Neural cell (in vitro differentiated cells): ENCODE data around the gene JMJD8. TPM values are rescaled to one million over a fixed set of nuclear protein-coding genes. Genes with fewer than 3 reads are reported as not detected.

Experiments used
- H2AFZ ChIP-seq: fragments of 200-600, 300-800 bp; sonication (generic), shearing (Covaris generic); 2 replicates; pipeline ENCODE4 v1.6.0; 2014; ENCODE audit warnings: low read depth, mild to moderate bottlenecking, antibody characterized with exemption, low read length, moderate library complexity
- H3F3A ChIP-seq: fragments of 200-600 bp; shearing (Covaris generic); 2 replicates; pipeline ENCODE4 v1.6.1; 2016; ENCODE audit warnings: mild to moderate bottlenecking, moderate library complexity, mixed read lengths, antibody characterized with exemption, low read length; ENCODE audit not compliant: insufficient read depth, poor library complexity, severe bottlenecking
- H3K27ac ChIP-seq: fragments of 200-600, 300-800 bp; sonication (generic), shearing (Covaris generic); 2 replicates; pipeline ENCODE4 v1.5.1; 2014; ENCODE audit warnings: mild to moderate bottlenecking, low read length, moderate library complexity
- H3K27me3 ChIP-seq: fragments of 300-800, 200-600 bp; sonication (generic), shearing (Covaris generic); 2 replicates; pipeline ENCODE4 v1.6.0; 2014; ENCODE audit warnings: mild to moderate bottlenecking, low read depth, low read length, moderate library complexity; ENCODE audit not compliant: insufficient read depth
- H3K36me3 ChIP-seq: fragments of 300-800, 200-600 bp; sonication (generic), shearing (Covaris generic); 2 replicates; pipeline ENCODE4 v1.5.1; 2014; ENCODE audit warnings: mild to moderate bottlenecking, antibody characterized with exemption, low read length, moderate library complexity; ENCODE audit not compliant: insufficient read depth
- H3K4me2 ChIP-seq: fragments of 300-800, 200-600 bp; sonication (generic), shearing (Covaris generic); 2 replicates; pipeline ENCODE4 v1.6.0; 2014; ENCODE audit warnings: mild to moderate bottlenecking, low read length
- H3K4me3 ChIP-seq: fragments of 300-800, 200-600 bp; sonication (generic), shearing (Covaris generic); 2 replicates; pipeline ENCODE4 v1.5.1; 2014; ENCODE audit warnings: mild to moderate bottlenecking, low read length, moderate library complexity
- H3K79me2 ChIP-seq: fragments of 200-600 bp; shearing (Covaris generic); replicated peaks from 2 replicates; pipeline ENCODE4 v1.6.0; 2014; ENCODE audit warnings: mild to moderate bottlenecking, low read length, moderate library complexity; ENCODE audit not compliant: insufficient read depth
- H3K9ac ChIP-seq: fragments of 300-800, 200-600 bp; sonication (generic), shearing (Covaris generic); 2 replicates; pipeline ENCODE4 v1.6.1; 2016; ENCODE audit warnings: mild to moderate bottlenecking, low read length, mixed read lengths
- H3K9me2 ChIP-seq: fragments of 200-600 bp; shearing (Covaris generic); 2 replicates; pipeline ENCODE4 v1.6.1; 2016; ENCODE audit warnings: mild to moderate bottlenecking, low read length, mixed read lengths; ENCODE audit not compliant: insufficient read depth
- H3K9me3 ChIP-seq: fragments of 200-600, 300-800 bp; sonication (generic), shearing (Covaris generic); 2 replicates; pipeline ENCODE4 v1.6.1; 2016; ENCODE audit warnings: mild to moderate bottlenecking, mixed run types, low read length, moderate library complexity, mixed read lengths
- H4K20me1 ChIP-seq: fragments of 200-600 bp; shearing (Covaris generic); 2 replicates; pipeline ENCODE4 v1.6.1; 2016; ENCODE audit warnings: mild to moderate bottlenecking, mixed run types; ENCODE audit not compliant: insufficient read depth
- CTCF ChIP-seq: fragments of 450-650 bp; IDR thresholded peaks from 2 replicates; pipeline ENCODE4 v1.5.1; 2014; ENCODE audit warnings: antibody characterized with exemption, mild to moderate bottlenecking, moderate library complexity; ENCODE audit not compliant: poor library complexity, severe bottlenecking
- EP300 ChIP-seq: fragments of 450-650 bp; conservative IDR thresholded peaks from 2 replicates; pipeline ENCODE4 v1.6.1; 2014; ENCODE audit warnings: antibody characterized with exemption, mild to moderate bottlenecking, moderate library complexity; ENCODE audit not compliant: poor library complexity, severe bottlenecking
- EZH2 ChIP-seq: fragments of 200-600, 300-800 bp; shearing (Covaris generic), sonication (generic); IDR thresholded peaks from 2 replicates; pipeline ENCODE4 v1.6.1; 2014; ENCODE audit warnings: antibody characterized with exemption, low read length, borderline replicate concordance, mild to moderate bottlenecking; ENCODE audit not compliant: insufficient read depth, poor library complexity, severe bottlenecking
- MXI1 ChIP-seq: fragments of 450-650 bp; conservative IDR thresholded peaks from 2 replicates; pipeline ENCODE4 v1.6.1; 2014; ENCODE audit warnings: antibody characterized with exemption, mild to moderate bottlenecking; ENCODE audit not compliant: poor library complexity, severe bottlenecking
- POLR2AphosphoS5 ChIP-seq: IDR thresholded peaks from 2 replicates; pipeline ENCODE4 v1.6.1; 2012
- RAD21 ChIP-seq: fragments of 450-650 bp; conservative IDR thresholded peaks from 2 replicates; pipeline ENCODE4 v1.6.1; 2014; ENCODE audit warnings: antibody characterized with exemption, mild to moderate bottlenecking, moderate library complexity
- REST ChIP-seq: IDR thresholded peaks from 2 replicates; pipeline ENCODE4 v1.6.1; 2012; ENCODE audit warnings: borderline replicate concordance
- SMC3 ChIP-seq: fragments of 450-650 bp; conservative IDR thresholded peaks from 2 replicates; pipeline ENCODE4 v1.6.1; 2014; ENCODE audit warnings: antibody characterized with exemption, mild to moderate bottlenecking, moderate library complexity; ENCODE audit not compliant: poor library complexity
- TAF1 ChIP-seq: IDR thresholded peaks from 2 replicates; pipeline ENCODE4 v1.6.1; 2012; ENCODE audit warnings: low read depth
- polyA plus RNA-seq: library from polyadenylated mRNA; depleted of rRNA; stranded (reverse); fragments of >200 nt; gene quantifications from 2 replicates; pipeline ENCODE4 v1.2.3, GENCODE V29; 2014

Gene JMJD8
- polyA plus RNA-seq, 1 donor from 2014 or later: 44.7 TPM

DNA sequence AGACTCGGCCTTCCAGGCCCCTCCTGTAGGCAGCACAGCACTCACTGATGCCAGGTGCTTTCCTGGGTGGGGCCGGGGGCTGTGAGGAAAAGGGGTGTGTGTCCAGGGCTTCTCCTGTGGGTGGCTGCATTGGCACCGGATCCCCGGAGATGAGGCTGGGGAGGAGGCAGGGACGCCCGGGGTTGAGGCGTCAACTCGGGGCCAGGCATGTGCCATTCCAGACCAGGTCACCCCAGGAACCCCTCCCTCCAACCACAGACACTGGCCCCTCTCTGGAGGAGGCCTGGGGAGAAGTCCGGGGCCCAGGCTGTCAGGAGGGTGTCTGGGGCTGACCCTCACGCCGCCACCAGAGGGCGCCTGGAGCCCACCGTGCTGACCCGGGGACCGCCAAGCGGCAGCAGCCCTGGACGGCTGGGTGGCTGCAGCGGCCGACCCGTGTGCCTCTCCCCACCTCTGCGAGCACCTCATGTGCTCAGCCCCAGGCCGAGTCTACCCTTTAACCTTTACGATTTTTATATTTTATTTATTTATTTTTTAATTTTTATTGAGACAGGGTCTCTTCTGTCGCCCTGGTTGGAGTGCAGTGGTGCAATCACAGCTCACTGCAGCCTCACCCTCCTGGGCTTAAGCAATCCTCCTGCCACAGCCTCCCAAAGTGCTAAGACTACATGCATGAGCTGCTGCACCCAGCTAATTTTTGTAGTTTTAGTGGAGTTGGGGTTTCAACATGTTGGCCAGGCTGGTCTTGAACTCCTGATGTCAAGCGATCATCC, 27.6 kb upstream of the JMJD8 start:
- Histone ChIP-seq H3F3A (peaks cover 5% of the 10 kb centered on the region), H3K27ac (peak overlapping the region; percentile 99), H3K4me2 (peak overlapping the region; percentile 75), H3K36me3 (no peaks in the 10 kb centered on the region), H3K27me3 (no peaks in the 10 kb centered on the region), H3K79me2 (peaks cover 15% of the 10 kb centered on the region), H4K20me1 (no peaks in the 10 kb centered on the region), H2AFZ (no peak overlapping the region), H3K4me3 (peak overlapping the region; percentile 70), H3K9ac (peak overlapping the region; percentile 94), H3K9me2 (no peaks in the 10 kb centered on the region), H3K9me3 (no peaks in the 10 kb centered on the region)
- TF ChIP-seq CTCF: peak; percentile 87
- no peak for TF ChIP-seq MXI1
- peak; percentile 85 for TF ChIP-seq RAD21
- no peak for TF ChIP-seq EZH2
- peak; percentile 87 for TF ChIP-seq SMC3
- no peak for TF ChIP-seq POLR2AphosphoS5

DNA sequence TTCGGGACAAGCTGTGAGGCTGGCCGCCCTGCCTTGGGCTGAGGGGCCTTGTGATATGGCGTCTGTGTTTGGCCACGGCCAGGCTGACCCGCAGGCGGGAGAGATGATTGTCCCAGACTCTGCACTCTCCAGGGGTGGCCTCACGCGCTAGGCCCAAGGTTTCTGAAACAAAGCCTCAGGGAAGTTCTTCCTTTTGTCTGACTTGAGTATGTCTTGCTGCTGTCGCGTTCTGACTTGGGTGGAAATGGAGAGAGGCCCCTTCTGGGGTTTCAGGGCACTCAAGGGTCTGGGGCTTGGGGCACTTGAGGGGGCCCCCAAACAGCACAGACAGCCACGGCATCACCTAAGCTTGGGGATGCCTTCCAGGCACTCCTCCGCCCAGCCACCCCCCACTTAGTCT, 26.9 kb upstream of the JMJD8 start:
- H3K9me2 ChIP-seq: no peaks in the 10 kb centered on the region
- peak overlapping the region; percentile 99 for H3K27ac ChIP-seq
- no peaks in the 10 kb centered on the region for H4K20me1 ChIP-seq
- H3F3A ChIP-seq: peaks cover 5% of the 10 kb centered on the region
- H3K4me3 ChIP-seq: peak overlapping the region; percentile 70
- peak overlapping the region; percentile 94 for H3K9ac ChIP-seq
- H3K36me3 ChIP-seq: no peaks in the 10 kb centered on the region
- no peaks in the 10 kb centered on the region for H3K27me3 ChIP-seq
- no peak overlapping the region for H2AFZ ChIP-seq
- peaks cover 11% of the 10 kb centered on the region for H3K79me2 ChIP-seq
- peak overlapping the region; percentile 75 for H3K4me2 ChIP-seq
- TF ChIP-seq RAD21 (no peak), TAF1 (no peak), EP300 (no peak), REST (no peak), POLR2AphosphoS5 (no peak), EZH2 (no peak)
- no peaks in the 10 kb centered on the region for H3K9me3 ChIP-seq
